Kidney capillary endothelial cell (primary cell): Measurements from ENCODE around the gene QPCT.
A peak's percentile ranks its signal among the peaks of the same experiment; 100 is the strongest.
"Not testable (repeated sequence)": the region's sequence is repeated elsewhere in the genome, so short reads cannot be mapped to it uniquely, and the experiment has no call there.

Source experiments
- DNase-seq: peaks from one replicate; pipeline ENCODE4 v3.0.0-alpha.2; 2018; ENCODE audit warnings: low spot score

QPCT gene

GRCh38 chr2:37358466-37358865, 14.0 kb downstream of the QPCT start:
- no peak for DNase-seq

GRCh38 chr2:37361216-37361815, 16.9 kb downstream of the QPCT start:
- no peak for DNase-seq

- no peak for DNase-seq
Measured at GRCh38 chr2:37361994-37362698, 17.7 kb downstream of the QPCT start.

GRCh38 chr2:37364351-37364750, 19.9 kb downstream of the QPCT start:
- no peak for DNase-seq

GRCh38 chr2:37365669-37366068, 21.2 kb downstream of the QPCT start:
- DNase-seq = no peak

GRCh38 chr2:37366773-37367172, 22.3 kb downstream of the QPCT start:
- no peak for DNase-seq

GRCh38 chr2:37367310-37367709, 22.9 kb downstream of the QPCT start:
- DNase-seq = no peak

- no peak for DNase-seq
Measured at GRCh38 chr2:37367984-37368383, 23.6 kb downstream of the QPCT start.

- DNase-seq = no peak
Measured at GRCh38 chr2:37370666-37371065, 26.2 kb downstream of the QPCT start.

GRCh38 chr2:37372000-37372399, 27.6 kb downstream of the QPCT start:
- DNase-seq = no peak

- no peak for DNase-seq
Measured at GRCh38 chr2:37375741-37376288, 31.4 kb downstream of the QPCT start.

GRCh38 chr2:37376421-37377186, 32.2 kb downstream of the QPCT start:
- DNase-seq = no peak

GRCh38 chr2:37377187-37377532, 32.7 kb downstream of the QPCT start:
- no peak for DNase-seq

GRCh38 chr2:37378411-37378810, 34.0 kb downstream of the QPCT start:
- no peak for DNase-seq

GRCh38 chr2:37379881-37380296, 35.5 kb downstream of the QPCT start:
- DNase-seq = peak; percentile 71

GRCh38 chr2:37380787-37381186, 36.4 kb downstream of the QPCT start:
- DNase-seq = not testable (repeated sequence)

GRCh38 chr2:37384261-37384660, 39.8 kb downstream of the QPCT start:
- not testable (repeated sequence) for DNase-seq

GRCh38 chr2:37387148-37387835, 42.9 kb downstream of the QPCT start:
- no peak for DNase-seq

GRCh38 chr2:37388074-37388473, 43.6 kb downstream of the QPCT start:
- DNase-seq = no peak

- DNase-seq = no peak
Measured at GRCh38 chr2:37389395-37389794, 45.0 kb downstream of the QPCT start.

- peak; percentile 96 for DNase-seq
Measured at GRCh38 chr2:37389989-37390765, 45.7 kb downstream of the QPCT start.

- DNase-seq = no peak
Measured at GRCh38 chr2:37390777-37391176, 46.3 kb downstream of the QPCT start.
